Nucleus accumbens (tissue), 56 donors: ENCODE results near the gene BCL2L13.
A peak's percentile ranks its signal among the peaks of the same experiment; 100 is the strongest.
"Not testable (repeated sequence)": the region's sequence is repeated elsewhere in the genome, so short reads cannot be mapped to it uniquely, and the experiment has no call there.

Experiments used
- DNase-seq, 56 donors: peaks; one replicate each; lab custom pipeline; 2025; lab: John Stamatoyannopoulos, UW

The BCL2L13 gene

GRCh38 chr22:17692841-17693240, 54.3 kb downstream of the BCL2L13 start:
- no peak for DNase-seq

GRCh38 chr22:17694193-17694592, 55.6 kb downstream of the BCL2L13 start:
- no peak for DNase-seq

GRCh38 chr22:17694752-17695151, 56.2 kb downstream of the BCL2L13 start:
- DNase-seq = no peak

- DNase-seq = no peak
Observed at GRCh38 chr22:17695986-17696385, 57.4 kb downstream of the BCL2L13 start.

GRCh38 chr22:17697196-17697595, 58.6 kb downstream of the BCL2L13 start:
- DNase-seq = not testable (repeated sequence)

- DNase-seq = not testable (repeated sequence)
Observed at GRCh38 chr22:17698276-17698675, 59.7 kb downstream of the BCL2L13 start.

- no peak for DNase-seq
Observed at GRCh38 chr22:17698948-17699347, 60.4 kb downstream of the BCL2L13 start.

- no peak for DNase-seq
Observed at GRCh38 chr22:17699696-17700340, 61.3 kb downstream of the BCL2L13 start.

- no peak for DNase-seq
Observed at GRCh38 chr22:17700778-17701177, 62.2 kb downstream of the BCL2L13 start.

GRCh38 chr22:17703811-17704210, 65.3 kb downstream of the BCL2L13 start:
- DNase-seq = no peak

GRCh38 chr22:17705546-17705945, 67.0 kb downstream of the BCL2L13 start:
- no peak for DNase-seq

- peak in 34 of 56 donors; percentile 3 to 63 (median 22) for DNase-seq
Observed at GRCh38 chr22:17705951-17706900, 67.7 kb downstream of the BCL2L13 start.

GRCh38 chr22:17706947-17707346, 68.4 kb downstream of the BCL2L13 start:
- DNase-seq = no peak

- DNase-seq = no peak
Observed at GRCh38 chr22:17707526-17707925, 69.0 kb downstream of the BCL2L13 start.

GRCh38 chr22:17710023-17710422, 71.5 kb downstream of the BCL2L13 start:
- DNase-seq = no peak

GRCh38 chr22:17712441-17712840, 73.9 kb downstream of the BCL2L13 start:
- DNase-seq = no peak

- no peak for DNase-seq
Observed at GRCh38 chr22:17716529-17716928, 78.0 kb downstream of the BCL2L13 start.

GRCh38 chr22:17717708-17718107, 79.2 kb downstream of the BCL2L13 start:
- no peak for DNase-seq

GRCh38 chr22:17719911-17720310, 81.4 kb downstream of the BCL2L13 start:
- no peak for DNase-seq

- no peak for DNase-seq
Observed at GRCh38 chr22:17724241-17724640, 85.7 kb downstream of the BCL2L13 start.

GRCh38 chr22:17724678-17725499, 86.3 kb downstream of the BCL2L13 start:
- DNase-seq = peak in 2 of 56 donors; percentile 8 to 27
